ENCODE measurements around the gene CASR. TPM values are rescaled to one million over a fixed set of nuclear protein-coding genes. Genes with fewer than 3 reads are reported as not detected.

The CASR gene
- total RNA-seq, 2 donors from 2014 or later = 0.10 to 1.3 TPM

DNA sequence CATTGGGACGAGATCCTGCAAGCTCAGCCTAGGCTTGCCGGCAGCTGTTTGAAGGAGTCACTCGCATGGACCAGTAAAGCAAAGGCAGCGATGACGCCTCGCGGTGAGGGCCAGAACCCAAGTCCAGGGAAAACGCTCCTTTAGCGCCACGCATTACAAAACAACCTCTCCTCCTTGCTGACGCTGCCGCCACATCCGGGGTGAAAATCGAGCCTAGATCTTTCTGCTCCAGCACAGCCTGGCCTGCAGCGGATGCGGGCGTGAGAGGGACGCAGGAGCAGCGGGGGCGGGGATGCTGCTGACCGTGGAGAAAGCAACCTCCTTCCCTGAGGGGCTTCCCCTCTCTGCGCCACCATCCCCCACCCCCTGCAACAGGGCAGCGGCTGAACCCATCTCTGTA lies 46.7 kb downstream of the CASR start:
- peaks cover 5% of the 10 kb centered on the region for H3K27me3 Mint-ChIP-seq
- H3K9me3 ChIP-seq (ENCODE audit: control insufficient read depth, low read length, poor library complexity, severe bottlenecking) = no peaks in the 10 kb centered on the region
- H3K27ac Mint-ChIP-seq = no peak overlapping the region
- H3K4me1 Mint-ChIP-seq = peaks cover 33% of the 10 kb centered on the region
- H3K4me3 Mint-ChIP-seq = no peak overlapping the region
- DNase-seq (no peak), ATAC-seq (no peak)
- no peaks in the 10 kb centered on the region for H3K36me3 Mint-ChIP-seq (ENCODE audit: low read depth)

DNA sequence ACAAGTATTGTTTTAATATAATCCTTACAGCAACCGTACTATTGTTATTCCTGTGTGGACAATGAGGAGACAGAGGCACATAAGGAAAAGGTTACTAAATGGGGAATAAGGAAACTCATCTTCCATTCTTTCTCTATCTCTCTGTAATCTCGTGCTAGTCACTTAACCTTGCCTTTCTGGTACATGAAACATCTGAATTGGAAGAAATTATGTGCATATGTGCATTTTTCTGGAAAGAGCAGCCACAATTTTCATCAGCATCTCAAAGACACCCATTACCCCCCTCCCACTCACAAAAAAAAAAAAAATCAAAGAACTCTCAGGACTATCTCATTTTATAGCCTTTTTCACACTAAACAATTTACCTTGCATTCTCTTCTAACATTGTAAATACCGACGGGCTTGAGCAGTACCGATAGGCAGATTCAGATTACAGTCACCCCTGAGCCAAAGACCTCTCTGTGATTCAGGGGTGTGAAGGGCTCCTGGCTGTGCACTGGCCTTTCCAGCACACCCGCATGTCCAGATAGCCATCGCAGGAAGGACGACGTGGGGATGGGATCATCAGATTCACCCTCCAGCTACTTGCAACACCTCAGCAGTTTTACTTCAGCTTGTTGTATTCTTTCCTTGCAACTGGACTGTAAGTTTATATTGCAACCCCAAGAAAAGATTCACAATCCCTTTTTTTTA lies 48.1 kb downstream of the CASR start:
- no peaks in the 10 kb centered on the region for H3K9me3 ChIP-seq (ENCODE audit: control insufficient read depth, low read length, poor library complexity, severe bottlenecking)
- no peak overlapping the region for H3K4me3 Mint-ChIP-seq
- no peaks in the 10 kb centered on the region for H3K36me3 Mint-ChIP-seq (ENCODE audit: low read depth)
- DNase-seq (no peak), ATAC-seq (no peak)
- peaks cover 11% of the 10 kb centered on the region for H3K27me3 Mint-ChIP-seq
- peak overlapping the region; percentile 81 for H3K27ac Mint-ChIP-seq
- H3K4me1 Mint-ChIP-seq = peaks cover 33% of the 10 kb centered on the region

DNA sequence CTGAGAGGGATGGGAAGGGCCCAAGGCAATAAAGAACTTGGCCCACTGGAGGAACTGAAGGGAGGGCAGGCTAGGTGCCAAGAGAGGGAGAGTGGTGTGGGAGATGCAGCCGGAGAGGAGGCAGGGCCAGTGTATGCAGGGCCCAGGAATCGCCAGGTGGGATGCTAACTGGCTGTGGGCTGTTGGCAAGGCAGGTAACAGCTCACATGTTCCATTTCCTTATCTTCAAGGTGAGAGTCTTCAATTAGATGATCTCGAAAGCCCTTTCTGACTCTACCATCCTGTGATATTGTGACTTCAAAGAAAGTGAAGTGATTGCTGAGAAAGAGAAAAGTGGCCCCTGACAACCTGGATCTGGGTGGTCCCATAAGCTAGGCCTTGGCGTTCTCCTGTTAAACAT lies 49.0 kb downstream of the CASR start:
- peak overlapping the region; percentile 81 for H3K27ac Mint-ChIP-seq
- no peaks in the 10 kb centered on the region for H3K36me3 Mint-ChIP-seq (ENCODE audit: low read depth)
- H3K4me1 Mint-ChIP-seq = peaks cover 33% of the 10 kb centered on the region
- DNase-seq (no peak), ATAC-seq (no peak)
- peaks cover 11% of the 10 kb centered on the region for H3K27me3 Mint-ChIP-seq
- peak overlapping the region; percentile 73 for H3K4me3 Mint-ChIP-seq
- no peaks in the 10 kb centered on the region for H3K9me3 ChIP-seq (ENCODE audit: control insufficient read depth, low read length, poor library complexity, severe bottlenecking)

DNA sequence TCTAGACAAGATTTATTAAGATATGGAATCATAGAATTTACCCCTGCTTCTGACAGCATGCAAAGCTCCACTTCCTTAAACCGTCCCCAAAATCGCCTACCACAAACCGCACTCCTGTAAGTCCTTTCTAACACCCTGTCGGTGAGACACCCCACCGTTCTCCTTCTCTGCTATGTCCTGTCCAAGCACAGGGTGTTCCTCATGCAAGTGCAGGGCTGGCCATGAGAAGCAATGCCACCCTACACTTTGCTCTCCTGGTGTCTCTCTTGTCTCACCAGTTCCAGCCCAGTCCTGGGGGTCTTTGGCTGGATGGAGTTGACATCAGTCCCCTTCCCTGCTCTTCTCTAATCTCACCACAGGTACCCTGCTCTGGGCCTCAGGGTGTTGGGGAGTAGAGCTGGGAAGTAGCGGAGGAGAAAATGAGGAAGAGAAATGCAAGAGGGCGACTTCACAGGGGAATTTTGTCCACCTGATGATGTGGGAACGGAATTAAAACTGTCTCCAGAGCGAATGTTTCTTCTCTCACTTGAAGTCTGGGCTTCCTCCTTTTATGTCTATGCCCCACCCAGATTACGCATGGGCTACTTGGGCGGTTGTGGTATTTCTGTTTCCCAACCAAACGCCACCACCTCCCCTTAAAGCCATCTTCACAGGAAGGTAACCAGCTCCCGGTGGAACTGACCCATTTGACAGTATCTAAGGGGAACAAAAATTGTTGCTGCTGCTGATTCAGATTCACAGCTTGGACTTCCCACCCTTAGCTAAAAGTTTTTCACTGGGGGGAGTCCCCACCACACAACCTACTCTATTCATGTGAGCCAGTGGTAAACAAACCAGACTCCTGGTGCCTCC lies 49.9 kb downstream of the CASR start:
- Mint-ChIP-seq H3K27me3 (peaks cover 11% of the 10 kb centered on the region), H3K36me3 (ENCODE audit: low read depth) (no peaks in the 10 kb centered on the region), H3K27ac (peak overlapping the region; percentile 81), H3K4me3 (peak overlapping the region; percentile 73), H3K4me1 (peaks cover 33% of the 10 kb centered on the region)
- DNase-seq = no peak
- peak; percentile 62 for ATAC-seq
- H3K9me3 ChIP-seq (ENCODE audit: control insufficient read depth, low read length, poor library complexity, severe bottlenecking) = no peaks in the 10 kb centered on the region

DNA sequence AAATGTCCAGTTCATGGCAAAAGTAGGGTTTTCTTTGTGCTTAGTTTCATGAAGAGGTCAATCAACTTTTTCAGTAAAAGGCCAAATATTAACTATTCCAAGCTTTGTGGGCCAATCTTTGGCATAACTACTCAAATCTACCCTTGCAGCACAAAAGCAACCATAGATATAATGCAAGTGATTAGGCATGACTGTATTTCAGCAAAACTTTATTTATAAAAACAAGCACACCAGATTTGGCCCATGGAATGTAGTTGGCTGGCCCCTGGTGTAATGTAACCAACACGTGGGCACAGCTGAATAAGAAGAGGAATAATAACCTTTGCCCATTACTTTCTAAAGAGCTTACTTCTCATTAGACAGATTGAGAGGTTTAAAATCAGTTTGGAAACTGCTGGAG lies 50.6 kb downstream of the CASR start:
- ATAC-seq (no peak), DNase-seq (no peak)
- no peaks in the 10 kb centered on the region for H3K9me3 ChIP-seq (ENCODE audit: control insufficient read depth, low read length, poor library complexity, severe bottlenecking)
- H3K27me3 Mint-ChIP-seq = peaks cover 11% of the 10 kb centered on the region
- no peaks in the 10 kb centered on the region for H3K36me3 Mint-ChIP-seq (ENCODE audit: low read depth)
- peak overlapping the region; percentile 81 for H3K27ac Mint-ChIP-seq
- H3K4me1 Mint-ChIP-seq = peaks cover 33% of the 10 kb centered on the region
- no peak overlapping the region for H3K4me3 Mint-ChIP-seq

DNA sequence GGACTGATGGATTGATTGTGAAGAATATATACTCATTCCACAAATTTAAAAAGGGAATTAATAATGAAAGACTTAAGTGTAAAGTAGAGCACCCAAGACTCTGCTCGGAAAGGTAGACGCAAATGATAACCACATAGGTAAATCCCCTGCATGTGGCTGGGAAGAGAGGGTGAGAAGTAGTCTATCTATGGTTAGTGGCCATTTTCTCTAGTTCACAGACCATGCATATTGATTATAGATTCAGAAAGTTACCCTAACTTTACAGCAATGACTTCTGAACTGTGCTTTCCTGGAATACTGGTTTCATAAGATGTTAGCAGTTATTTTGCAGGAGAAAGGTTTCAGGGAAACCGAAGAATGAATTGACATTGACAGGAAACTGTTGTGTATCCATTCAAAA lies 51.7 kb downstream of the CASR start:
- H3K9me3 ChIP-seq (ENCODE audit: control insufficient read depth, low read length, poor library complexity, severe bottlenecking) = no peaks in the 10 kb centered on the region
- Mint-ChIP-seq H3K4me3 (peak overlapping the region; percentile 58), H3K36me3 (ENCODE audit: low read depth) (peaks cover 4% of the 10 kb centered on the region), H3K4me1 (peaks cover 33% of the 10 kb centered on the region), H3K27ac (peak overlapping the region; percentile 81), H3K27me3 (peaks cover 18% of the 10 kb centered on the region)
- DNase-seq (no peak), ATAC-seq (peak; percentile 85)

DNA sequence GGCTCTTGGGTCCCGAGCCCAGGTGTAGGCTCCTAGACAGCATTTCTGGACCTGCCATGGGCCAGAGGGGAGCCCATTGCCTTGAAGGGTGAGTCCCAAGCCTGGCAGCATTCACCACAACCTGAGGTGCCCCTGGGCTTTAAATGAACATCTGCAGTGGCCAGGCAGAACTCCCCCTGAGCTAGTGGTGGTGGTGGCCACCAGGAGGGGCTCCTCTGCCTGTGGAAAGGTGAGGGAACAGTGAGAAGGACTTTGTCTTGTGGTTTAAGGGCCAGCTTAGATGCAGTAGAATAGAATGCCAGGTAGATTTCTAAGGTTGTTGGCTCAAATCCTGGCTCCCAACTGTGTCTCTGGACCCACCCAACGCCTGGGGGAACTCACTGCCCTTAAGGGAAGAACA lies 55.6 kb downstream of the CASR start:
- peaks cover 13% of the 10 kb centered on the region for H3K4me1 Mint-ChIP-seq
- no peak overlapping the region for H3K4me3 Mint-ChIP-seq
- peaks cover 4% of the 10 kb centered on the region for H3K36me3 Mint-ChIP-seq (ENCODE audit: low read depth)
- peaks cover 24% of the 10 kb centered on the region for H3K27me3 Mint-ChIP-seq
- ATAC-seq = no peak
- DNase-seq = no peak
- no peak overlapping the region for H3K27ac Mint-ChIP-seq
- no peaks in the 10 kb centered on the region for H3K9me3 ChIP-seq (ENCODE audit: control insufficient read depth, low read length, poor library complexity, severe bottlenecking)

DNA sequence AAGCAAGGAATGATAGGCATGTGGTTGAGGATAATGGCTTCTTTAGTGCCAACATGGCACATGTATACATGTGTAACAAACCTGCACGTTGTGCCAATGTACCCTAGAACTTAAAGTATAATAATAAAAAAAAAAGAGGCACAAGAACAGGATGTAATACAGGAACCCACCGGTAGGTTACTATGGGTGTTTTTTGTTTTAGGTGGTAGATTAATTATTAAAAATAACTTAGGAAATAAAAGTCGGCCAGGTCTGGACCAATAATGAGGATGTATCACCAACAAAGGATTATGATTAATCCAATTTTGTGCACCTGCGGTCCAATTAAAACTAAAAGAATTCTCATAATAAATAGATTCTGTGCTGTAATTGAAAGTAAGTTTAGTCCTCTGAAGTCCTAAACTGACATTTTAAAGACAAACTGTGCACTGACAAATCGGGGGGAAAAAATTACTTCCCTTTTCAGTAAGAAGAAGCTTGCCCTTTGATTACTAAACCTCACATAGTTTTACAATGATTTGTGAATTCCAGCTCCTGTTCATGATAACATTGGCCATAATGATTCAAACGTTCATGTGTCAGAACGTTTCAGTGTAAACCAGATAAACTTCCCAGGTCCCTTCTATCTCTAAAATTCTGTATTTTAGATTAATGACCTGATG lies 62.2 kb downstream of the CASR start:
- H3K27ac Mint-ChIP-seq = peak overlapping the region; percentile 49
- DNase-seq = no peak
- peak overlapping the region; percentile 74 for H3K4me3 Mint-ChIP-seq
- no peak for ATAC-seq
- H3K27me3 Mint-ChIP-seq = peaks cover 1% of the 10 kb centered on the region
- no peaks in the 10 kb centered on the region for H3K36me3 Mint-ChIP-seq (ENCODE audit: low read depth)
- H3K4me1 Mint-ChIP-seq = peaks cover 18% of the 10 kb centered on the region
- H3K9me3 ChIP-seq (ENCODE audit: control insufficient read depth, low read length, poor library complexity, severe bottlenecking) = no peaks in the 10 kb centered on the region

DNA sequence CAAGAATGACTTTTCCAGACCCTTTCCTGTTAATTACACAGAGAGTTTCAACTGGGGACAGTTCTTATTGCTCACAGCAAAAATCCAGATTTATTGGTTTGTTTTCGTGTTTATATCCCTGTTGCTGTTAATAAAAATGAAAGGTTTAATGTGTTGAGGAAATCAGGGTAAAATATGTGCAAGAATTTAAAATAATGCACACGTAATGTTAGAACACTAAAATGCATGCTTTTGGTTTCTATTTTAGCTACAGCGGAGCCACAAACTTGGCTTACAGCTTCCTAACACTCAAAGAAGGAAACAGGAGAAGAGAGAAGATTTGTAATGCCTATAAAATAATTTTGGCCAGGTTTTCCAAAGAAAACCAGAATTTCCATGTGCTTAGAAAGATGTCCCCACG lies 62.7 kb downstream of the CASR start:
- no peak for DNase-seq
- Mint-ChIP-seq H3K36me3 (ENCODE audit: low read depth) (no peaks in the 10 kb centered on the region), H3K27me3 (no peaks in the 10 kb centered on the region), H3K27ac (peak overlapping the region; percentile 49), H3K4me1 (peaks cover 18% of the 10 kb centered on the region), H3K4me3 (peak overlapping the region; percentile 74)
- no peak for ATAC-seq
- H3K9me3 ChIP-seq (ENCODE audit: control insufficient read depth, low read length, poor library complexity, severe bottlenecking) = no peaks in the 10 kb centered on the region

DNA sequence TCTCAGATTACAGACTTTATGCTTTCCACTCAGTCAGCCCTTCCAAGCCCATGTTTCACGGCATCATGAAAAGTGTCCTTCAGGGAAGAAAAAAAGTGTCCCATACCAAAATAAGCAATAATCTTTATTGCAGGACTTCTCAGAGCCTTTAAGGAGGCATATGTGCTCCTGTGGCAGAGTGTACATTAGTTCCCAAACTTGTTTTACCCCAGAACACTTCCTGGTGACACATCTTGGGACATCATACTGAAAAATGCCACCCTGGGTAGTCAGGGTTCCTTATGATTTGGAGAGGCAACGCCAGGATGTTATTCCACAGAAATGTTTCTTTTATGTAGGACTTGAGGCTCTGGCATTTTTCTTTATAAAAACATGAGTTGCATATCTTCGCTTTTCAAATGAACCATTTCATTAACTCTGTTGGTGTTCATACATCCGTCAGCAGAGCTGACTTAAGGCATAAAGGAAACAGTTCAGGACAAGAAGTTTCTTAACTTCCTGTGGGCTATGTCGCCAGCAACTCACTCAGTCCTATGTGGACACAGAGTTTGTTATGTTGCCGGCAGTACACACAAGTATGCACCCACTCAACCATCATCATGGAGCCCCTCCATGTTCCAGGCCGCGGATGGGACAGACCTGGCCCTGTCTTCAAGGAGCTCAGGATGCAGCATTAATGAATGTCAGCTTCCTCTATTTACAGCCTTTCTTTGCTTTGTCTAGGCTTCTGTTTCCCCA lies 63.8 kb downstream of the CASR start:
- ATAC-seq (no peak), DNase-seq (no peak)
- H3K36me3 Mint-ChIP-seq (ENCODE audit: low read depth) = no peaks in the 10 kb centered on the region
- peaks cover 18% of the 10 kb centered on the region for H3K4me1 Mint-ChIP-seq
- H3K9me3 ChIP-seq (ENCODE audit: control insufficient read depth, low read length, poor library complexity, severe bottlenecking) = no peaks in the 10 kb centered on the region
- peak overlapping the region; percentile 55 for H3K4me3 Mint-ChIP-seq
- no peak overlapping the region for H3K27ac Mint-ChIP-seq
- no peaks in the 10 kb centered on the region for H3K27me3 Mint-ChIP-seq

DNA sequence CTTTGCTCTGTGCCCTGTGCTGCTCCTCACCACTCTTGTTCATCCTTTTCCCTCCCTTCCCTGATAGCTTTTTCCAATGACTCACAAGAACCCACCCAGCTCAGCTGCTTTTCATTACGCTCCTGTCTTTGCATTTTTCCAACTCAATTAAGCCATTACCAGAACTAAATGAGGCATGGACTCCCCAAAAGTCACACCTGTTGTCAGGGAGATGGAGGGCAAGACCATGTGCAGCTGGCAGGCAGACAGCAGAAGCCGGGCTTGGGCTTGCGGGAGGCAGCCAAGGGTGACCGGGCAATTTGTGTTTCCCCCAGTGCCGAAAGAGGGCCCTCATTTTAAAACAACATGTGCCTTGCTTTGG lies 64.3 kb downstream of the CASR start:
- H3K4me1 Mint-ChIP-seq = peaks cover 18% of the 10 kb centered on the region
- H3K27me3 Mint-ChIP-seq = no peaks in the 10 kb centered on the region
- no peak overlapping the region for H3K27ac Mint-ChIP-seq
- H3K36me3 Mint-ChIP-seq (ENCODE audit: low read depth) = no peaks in the 10 kb centered on the region
- ATAC-seq (no peak), DNase-seq (no peak)
- H3K9me3 ChIP-seq (ENCODE audit: control insufficient read depth, low read length, poor library complexity, severe bottlenecking) = no peaks in the 10 kb centered on the region
- no peak overlapping the region for H3K4me3 Mint-ChIP-seq

DNA sequence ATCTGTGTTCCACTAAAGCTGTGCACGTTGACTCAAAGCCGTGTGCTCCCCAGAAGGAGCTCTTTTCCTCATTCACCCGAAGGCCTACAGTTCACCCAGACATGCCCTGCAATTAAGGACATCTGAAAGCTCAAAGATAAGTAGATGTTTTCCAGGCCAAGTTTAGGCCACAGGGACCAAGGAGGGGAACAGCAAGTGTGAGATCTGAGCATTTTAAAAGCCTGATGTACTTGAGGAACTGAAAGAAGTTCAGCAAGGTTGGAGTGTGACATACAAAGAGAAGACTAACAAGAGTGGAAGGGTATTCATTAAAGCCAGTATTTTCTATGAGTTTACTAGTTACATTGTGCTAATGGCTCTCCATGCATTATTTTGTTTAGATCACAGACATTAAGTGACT lies 68.0 kb downstream of the CASR start:
- Mint-ChIP-seq H3K36me3 (ENCODE audit: low read depth) (no peaks in the 10 kb centered on the region), H3K4me3 (no peak overlapping the region), H3K27me3 (no peaks in the 10 kb centered on the region), H3K27ac (no peak overlapping the region), H3K4me1 (peaks cover 18% of the 10 kb centered on the region)
- DNase-seq (no peak), ATAC-seq (no peak)
- no peaks in the 10 kb centered on the region for H3K9me3 ChIP-seq (ENCODE audit: control insufficient read depth, low read length, poor library complexity, severe bottlenecking)

DNA sequence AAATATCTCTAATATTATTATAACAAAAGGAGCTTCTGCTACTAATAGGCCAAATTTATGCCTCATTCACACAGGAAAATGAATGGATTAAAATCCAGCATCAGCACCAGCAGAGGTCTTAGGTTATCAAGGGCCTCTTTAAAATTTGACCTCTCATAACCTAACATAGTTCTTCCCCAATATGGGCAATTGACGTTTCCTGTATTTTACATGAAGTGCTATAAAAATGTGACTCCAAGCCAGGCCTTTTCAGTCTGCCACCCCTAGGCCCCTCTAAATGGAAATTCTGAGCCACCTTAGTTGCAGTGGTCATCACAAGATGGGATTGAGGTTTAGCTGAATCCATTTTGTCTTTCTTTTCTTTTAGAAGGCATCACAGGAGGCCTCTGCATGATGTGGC lies 70.1 kb downstream of the CASR start:
- ATAC-seq = no peak
- Mint-ChIP-seq H3K4me3 (no peak overlapping the region), H3K36me3 (ENCODE audit: low read depth) (no peaks in the 10 kb centered on the region), H3K27ac (no peak overlapping the region), H3K27me3 (no peaks in the 10 kb centered on the region), H3K4me1 (peaks cover 8% of the 10 kb centered on the region)
- no peaks in the 10 kb centered on the region for H3K9me3 ChIP-seq (ENCODE audit: control insufficient read depth, low read length, poor library complexity, severe bottlenecking)
- DNase-seq = no peak
